ENCODE measurements around the gene OCEL1.
A peak's percentile ranks its signal among the peaks of the same experiment; 100 is the strongest.

The OCEL1 gene

GRCh38 chr19:17246681-17247425, 20.8 kb downstream of the OCEL1 start:
- ATAC-seq (replicated peaks; ENCODE audit: extremely low read depth, poor library complexity, severe bottlenecking) (no peak), DNase-seq (ENCODE audit: low spot score in 2 of 2) (no peak)
- H3K36me3 Mint-ChIP-seq (ENCODE audit: insufficient read depth) = peaks cover 3% of the 10 kb centered on the region
- H3K27me3 Mint-ChIP-seq = no peaks in the 10 kb centered on the region
- H3K9me3 Mint-ChIP-seq = no peaks in the 10 kb centered on the region
- peak overlapping the region; percentile 74 for H3K27ac Mint-ChIP-seq (ENCODE audit: low read depth)
- peaks cover 13% of the 10 kb centered on the region for H3K4me1 Mint-ChIP-seq
- peak overlapping the region; percentile 86 for H3K4me3 Mint-ChIP-seq

GRCh38 chr19:17248011-17248776, 22.2 kb downstream of the OCEL1 start:
- H3K36me3 Mint-ChIP-seq (ENCODE audit: insufficient read depth) = peaks cover 3% of the 10 kb centered on the region
- no peak for ATAC-seq (replicated peaks; ENCODE audit: extremely low read depth, poor library complexity, severe bottlenecking)
- DNase-seq (ENCODE audit: low spot score in 2 of 2) = no peak
- H3K9me3 Mint-ChIP-seq = no peaks in the 10 kb centered on the region
- H3K4me1 Mint-ChIP-seq = peaks cover 13% of the 10 kb centered on the region
- H3K27ac Mint-ChIP-seq (ENCODE audit: low read depth) = no peak overlapping the region
- no peak overlapping the region for H3K4me3 Mint-ChIP-seq
- H3K27me3 Mint-ChIP-seq = no peaks in the 10 kb centered on the region

DNA sequence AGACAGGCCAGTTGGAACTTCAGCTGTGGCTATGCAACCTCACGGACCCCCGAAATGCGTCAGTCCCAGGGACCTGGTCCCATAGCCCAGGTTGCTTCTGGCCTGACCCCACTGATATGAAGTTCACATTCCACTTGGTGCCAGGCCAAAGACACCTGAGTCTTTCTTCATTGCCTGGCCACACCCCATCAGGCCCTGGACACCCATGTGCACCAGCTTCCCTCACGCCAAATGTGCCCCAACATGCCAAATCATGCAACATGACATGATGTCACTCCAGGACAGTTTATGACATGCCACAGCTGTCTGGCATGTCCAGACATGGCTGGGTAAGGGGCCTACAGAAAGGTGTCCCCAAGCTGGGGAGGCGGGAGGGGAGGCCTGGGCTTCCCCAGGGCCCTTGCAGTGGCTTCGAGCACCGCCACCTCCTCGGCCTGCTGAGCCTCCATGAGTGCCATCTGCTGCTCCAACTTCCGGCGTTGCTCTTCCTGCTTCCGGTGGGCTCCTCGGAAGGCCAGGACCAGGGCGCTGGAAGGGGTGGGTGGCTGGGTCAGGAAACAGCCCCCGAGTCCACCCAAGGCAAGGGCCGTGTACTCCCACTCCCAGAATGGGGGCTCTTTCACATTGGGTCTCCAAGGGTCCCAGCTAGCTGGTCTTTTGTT, 24.0 kb downstream of the OCEL1 start:
- peaks cover 3% of the 10 kb centered on the region for H3K36me3 Mint-ChIP-seq (ENCODE audit: insufficient read depth)
- no peaks in the 10 kb centered on the region for H3K9me3 Mint-ChIP-seq
- H3K27me3 Mint-ChIP-seq = no peaks in the 10 kb centered on the region
- DNase-seq (ENCODE audit: low spot score in 2 of 2) = no peak
- no peak overlapping the region for H3K4me3 Mint-ChIP-seq
- peaks cover 13% of the 10 kb centered on the region for H3K4me1 Mint-ChIP-seq
- ATAC-seq (replicated peaks; ENCODE audit: extremely low read depth, poor library complexity, severe bottlenecking) = no peak
- H3K27ac Mint-ChIP-seq (ENCODE audit: low read depth) = no peak overlapping the region

GRCh38 chr19:17254636-17255035, 28.6 kb downstream of the OCEL1 start:
- no peaks in the 10 kb centered on the region for H3K27me3 Mint-ChIP-seq
- ATAC-seq (replicated peaks; ENCODE audit: extremely low read depth, poor library complexity, severe bottlenecking) = no peak
- no peak overlapping the region for H3K27ac Mint-ChIP-seq (ENCODE audit: low read depth)
- H3K9me3 Mint-ChIP-seq = no peaks in the 10 kb centered on the region
- no peaks in the 10 kb centered on the region for H3K36me3 Mint-ChIP-seq (ENCODE audit: insufficient read depth)
- H3K4me3 Mint-ChIP-seq = no peak overlapping the region
- no peaks in the 10 kb centered on the region for H3K4me1 Mint-ChIP-seq
- no peak for DNase-seq (ENCODE audit: low spot score in 2 of 2)

DNA sequence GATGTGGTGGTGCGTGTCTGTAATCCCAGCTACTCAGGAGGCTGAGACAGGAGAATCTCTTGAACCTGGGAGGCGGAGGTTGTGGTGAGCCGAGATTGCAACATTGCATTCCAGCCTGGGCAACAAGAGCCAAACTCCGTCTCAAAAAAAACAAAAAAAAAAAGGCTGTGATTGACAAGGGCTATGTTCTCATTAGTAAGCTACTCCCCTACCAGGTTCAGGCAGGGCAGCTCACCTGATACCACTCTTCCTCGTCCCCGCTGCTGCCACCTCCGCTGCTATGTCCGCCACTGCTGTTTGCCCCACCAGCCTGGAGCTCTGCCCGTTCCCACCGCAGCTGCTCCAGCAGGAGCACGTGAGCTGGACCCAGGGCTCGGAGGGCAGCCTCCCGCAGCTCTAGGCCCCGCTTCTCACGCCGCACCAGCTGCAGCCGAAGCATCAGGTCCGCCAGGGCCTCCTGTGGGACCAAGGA, 29.2 kb downstream of the OCEL1 start:
- H3K36me3 Mint-ChIP-seq (ENCODE audit: insufficient read depth) = no peaks in the 10 kb centered on the region
- no peaks in the 10 kb centered on the region for H3K9me3 Mint-ChIP-seq
- no peaks in the 10 kb centered on the region for H3K4me1 Mint-ChIP-seq
- no peak overlapping the region for H3K4me3 Mint-ChIP-seq
- no peak overlapping the region for H3K27ac Mint-ChIP-seq (ENCODE audit: low read depth)
- no peak for ATAC-seq (replicated peaks; ENCODE audit: extremely low read depth, poor library complexity, severe bottlenecking)
- no peaks in the 10 kb centered on the region for H3K27me3 Mint-ChIP-seq
- no peak for DNase-seq (ENCODE audit: low spot score in 2 of 2)

DNA sequence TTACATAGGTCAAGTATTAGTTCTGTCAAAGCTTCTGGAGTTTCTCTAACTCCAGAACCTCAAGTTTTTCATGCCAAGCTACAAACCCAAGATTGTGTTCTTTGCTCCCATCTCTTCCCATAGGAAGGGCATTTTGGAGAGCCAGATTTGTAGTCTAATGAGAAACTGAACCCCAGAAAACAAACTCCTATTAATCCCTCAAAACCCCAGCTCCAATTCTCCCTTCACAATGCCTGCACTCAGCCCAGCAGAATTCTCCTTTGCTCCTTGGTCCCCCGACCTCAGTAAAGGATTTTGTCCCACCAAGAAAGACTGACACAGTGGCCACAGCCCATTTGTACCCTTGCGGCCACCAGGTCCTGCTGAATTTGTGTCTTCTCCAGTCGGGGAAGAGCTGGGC, 30.1 kb downstream of the OCEL1 start:
- Mint-ChIP-seq H3K36me3 (ENCODE audit: insufficient read depth) (no peaks in the 10 kb centered on the region), H3K4me3 (no peak overlapping the region), H3K9me3 (no peaks in the 10 kb centered on the region), H3K27me3 (no peaks in the 10 kb centered on the region), H3K4me1 (peaks cover 6% of the 10 kb centered on the region), H3K27ac (ENCODE audit: low read depth) (no peak overlapping the region)
- DNase-seq (ENCODE audit: low spot score in 2 of 2) = no peak
- no peak for ATAC-seq (replicated peaks; ENCODE audit: extremely low read depth, poor library complexity, severe bottlenecking)

DNA sequence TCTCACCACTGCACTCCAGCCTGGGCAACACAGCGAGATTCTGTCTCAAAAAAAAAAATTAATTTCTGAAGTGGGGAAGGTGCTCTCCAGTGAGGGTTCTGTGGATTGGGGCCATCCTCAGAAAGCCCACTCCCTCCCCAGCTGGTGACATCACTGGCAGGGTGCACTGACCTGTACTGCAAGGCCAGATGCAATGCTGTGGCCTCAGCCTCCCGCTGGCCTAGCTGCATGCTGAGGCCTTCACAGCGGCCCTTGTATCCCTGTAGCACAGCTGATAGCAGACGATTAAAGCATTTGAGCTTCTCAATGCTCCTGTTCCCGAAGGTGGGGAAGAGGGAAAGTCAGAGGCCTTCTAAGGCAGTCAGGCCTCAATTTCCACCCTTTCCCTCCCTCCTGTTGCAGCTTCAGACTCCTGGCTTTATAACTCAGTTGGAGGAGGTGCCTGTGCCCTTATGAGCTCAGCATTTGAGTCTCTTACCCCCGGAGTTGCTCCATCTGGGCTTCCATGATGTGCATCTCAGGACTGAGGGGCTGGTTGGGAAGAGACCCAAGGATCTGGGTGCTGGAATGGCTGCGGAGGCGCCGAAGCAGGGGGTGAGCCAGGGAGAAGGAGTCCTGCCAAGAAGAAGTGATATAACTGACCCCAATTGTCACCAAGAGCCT, 33.2 kb downstream of the OCEL1 start:
- ATAC-seq (replicated peaks; ENCODE audit: extremely low read depth, poor library complexity, severe bottlenecking) = no peak
- no peak for DNase-seq (ENCODE audit: low spot score in 2 of 2)
- H3K9me3 Mint-ChIP-seq = no peaks in the 10 kb centered on the region
- no peaks in the 10 kb centered on the region for H3K36me3 Mint-ChIP-seq (ENCODE audit: insufficient read depth)
- H3K4me3 Mint-ChIP-seq = no peak overlapping the region
- no peak overlapping the region for H3K27ac Mint-ChIP-seq (ENCODE audit: low read depth)
- H3K27me3 Mint-ChIP-seq = no peaks in the 10 kb centered on the region
- H3K4me1 Mint-ChIP-seq = peaks cover 6% of the 10 kb centered on the region

- H3K36me3 Mint-ChIP-seq (ENCODE audit: insufficient read depth) = no peaks in the 10 kb centered on the region
- ATAC-seq (replicated peaks; ENCODE audit: extremely low read depth, poor library complexity, severe bottlenecking) (no peak), DNase-seq (ENCODE audit: low spot score in 2 of 2) (no peak)
- H3K27ac Mint-ChIP-seq (ENCODE audit: low read depth) = no peak overlapping the region
- peaks cover 6% of the 10 kb centered on the region for H3K4me1 Mint-ChIP-seq
- H3K9me3 Mint-ChIP-seq = no peaks in the 10 kb centered on the region
- no peak overlapping the region for H3K4me3 Mint-ChIP-seq
- no peaks in the 10 kb centered on the region for H3K27me3 Mint-ChIP-seq
These were observed 33.9 kb downstream of the OCEL1 start for GRCh38 chr19:17259934-17260333.

DNA sequence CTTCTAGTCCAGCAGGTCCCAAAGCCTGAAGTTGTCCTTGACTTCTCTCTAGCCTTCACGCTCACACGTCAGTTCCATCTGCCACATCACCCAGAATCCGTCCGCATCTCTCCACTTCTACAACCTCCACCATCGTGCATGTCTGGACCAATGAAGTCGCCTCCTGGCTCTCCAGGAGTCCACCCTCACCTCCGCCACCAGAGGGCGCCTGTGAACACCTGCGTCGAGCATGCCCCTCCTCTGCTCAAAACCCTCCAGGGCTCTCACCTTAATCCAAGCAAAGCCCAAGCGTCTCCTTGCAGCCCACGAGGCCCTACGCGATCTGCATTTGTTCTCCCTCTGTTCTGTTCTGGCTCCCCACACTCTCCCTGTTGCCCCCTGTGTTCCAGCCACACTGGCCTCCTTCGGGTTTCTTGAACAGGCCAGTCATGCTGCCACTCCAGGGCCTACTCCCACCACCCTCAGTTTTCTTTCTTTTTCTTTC, 34.9 kb downstream of the OCEL1 start:
- H3K27ac Mint-ChIP-seq (ENCODE audit: low read depth) = no peak overlapping the region

GRCh38 chr19:17262557-17262956, 36.5 kb downstream of the OCEL1 start:
- ATAC-seq (replicated peaks; ENCODE audit: extremely low read depth, poor library complexity, severe bottlenecking) = no peak
- H3K4me1 Mint-ChIP-seq = peaks cover 13% of the 10 kb centered on the region
- H3K4me3 Mint-ChIP-seq = no peak overlapping the region
- H3K9me3 Mint-ChIP-seq = no peaks in the 10 kb centered on the region
- no peaks in the 10 kb centered on the region for H3K27me3 Mint-ChIP-seq
- no peak overlapping the region for H3K27ac Mint-ChIP-seq (ENCODE audit: low read depth)
- DNase-seq (ENCODE audit: low spot score in 2 of 2) = no peak
- H3K36me3 Mint-ChIP-seq (ENCODE audit: insufficient read depth) = peaks cover 7% of the 10 kb centered on the region

More for the DNA sequence above, 34.9 kb downstream of the OCEL1 start:
- H3K36me3 Mint-ChIP-seq (ENCODE audit: insufficient read depth) = no peaks in the 10 kb centered on the region
- no peaks in the 10 kb centered on the region for H3K9me3 Mint-ChIP-seq
- peak; percentile 83 to 88 for DNase-seq (ENCODE audit: low spot score in 2 of 2)
- peak; percentile 100 for ATAC-seq (replicated peaks; ENCODE audit: extremely low read depth, poor library complexity, severe bottlenecking)
- H3K27me3 Mint-ChIP-seq = no peaks in the 10 kb centered on the region
- peaks cover 6% of the 10 kb centered on the region for H3K4me1 Mint-ChIP-seq
- H3K4me3 Mint-ChIP-seq = no peak overlapping the region

DNA sequence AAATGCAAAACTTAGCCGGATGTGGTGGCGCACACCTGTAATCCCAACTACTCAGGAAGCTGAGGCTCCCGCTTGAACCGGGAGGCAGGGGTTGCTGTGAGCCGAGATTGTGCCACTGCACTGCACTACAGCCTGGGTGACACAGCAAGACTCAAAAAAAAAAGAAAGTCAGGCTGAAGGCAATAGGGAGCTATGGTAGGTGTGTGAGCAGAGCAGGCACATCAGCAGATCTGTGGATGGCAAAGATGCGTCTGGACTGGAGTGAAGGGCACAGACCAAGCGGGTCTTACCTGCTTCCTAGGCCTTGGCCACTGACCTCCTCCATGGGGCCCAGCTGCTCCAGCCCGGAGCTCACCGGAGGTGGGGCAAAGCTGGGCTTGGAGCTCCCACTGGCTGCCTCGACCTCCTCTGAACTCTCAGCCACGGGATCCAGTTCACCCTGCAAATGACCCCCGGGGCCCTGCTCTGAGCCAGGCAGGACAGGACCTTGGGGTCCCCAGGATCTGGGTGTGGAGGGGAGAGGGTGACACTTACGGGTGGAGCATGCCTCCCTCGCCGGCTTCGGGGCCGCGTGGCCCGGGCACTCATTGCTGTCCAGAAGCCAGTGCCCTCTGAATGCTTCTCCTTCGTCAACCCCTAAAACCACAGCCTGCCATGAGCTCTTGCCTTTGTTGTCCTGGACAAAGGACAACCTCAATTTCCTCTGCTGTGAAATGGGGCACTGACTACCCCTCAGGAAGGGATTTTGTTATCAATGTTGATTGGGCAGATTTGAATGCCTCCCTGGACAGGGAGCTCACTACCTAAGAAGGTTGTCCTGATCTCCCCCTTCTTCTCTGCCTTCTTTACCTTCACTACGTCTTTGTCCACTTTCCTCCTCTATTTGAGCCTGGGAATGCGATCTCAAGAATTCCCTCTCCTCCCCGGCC, 38.0 kb downstream of the OCEL1 start:
- Mint-ChIP-seq H3K4me3 (no peak overlapping the region), H3K36me3 (ENCODE audit: insufficient read depth) (peaks cover 12% of the 10 kb centered on the region), H3K27me3 (no peaks in the 10 kb centered on the region), H3K4me1 (peaks cover 20% of the 10 kb centered on the region), H3K27ac (ENCODE audit: low read depth) (no peak overlapping the region), H3K9me3 (no peaks in the 10 kb centered on the region)
- ATAC-seq (replicated peaks; ENCODE audit: extremely low read depth, poor library complexity, severe bottlenecking) (no peak), DNase-seq (ENCODE audit: low spot score in 2 of 2) (no peak)

Measured in central memory CD8-positive, alpha-beta T cell (primary cell).